Stimulated activated CD8-positive, alpha-beta memory T cell treated with anti-CD3 and anti-CD28 coated beads, Interleukin-4, amount 100 ng/mL, for 1 hour (primary cell): ENCODE results near the gene IGF1R.

Experiments
- DNase-seq, 2 donors: peaks; one replicate each; pipeline ENCODE4 v3.0.0-alpha.2; 2020; ENCODE audit warnings: low read depth in 2 of 2, low spot score in 1 of 2

IGF1R gene

DNA sequence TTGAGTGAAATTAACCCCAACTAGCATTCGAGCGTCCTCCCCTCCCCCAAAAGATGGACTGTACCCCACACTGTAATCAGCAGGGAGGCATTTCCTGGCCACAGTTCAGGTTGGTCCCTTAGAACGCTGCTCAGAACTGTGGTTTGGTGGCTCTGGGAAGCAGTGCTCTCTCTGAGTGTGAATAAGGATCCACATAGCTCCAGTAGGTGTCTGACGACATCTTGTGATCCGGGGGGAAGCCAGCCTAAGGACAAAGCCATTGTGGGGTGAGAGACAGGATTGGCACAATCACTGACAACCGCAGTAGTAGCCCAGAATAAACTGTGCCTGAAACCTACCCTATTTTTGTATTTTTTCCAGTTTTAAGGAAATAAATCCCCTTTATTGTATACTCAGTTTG is 125.3 kb downstream of the IGF1R start:
- no peak for DNase-seq

DNA sequence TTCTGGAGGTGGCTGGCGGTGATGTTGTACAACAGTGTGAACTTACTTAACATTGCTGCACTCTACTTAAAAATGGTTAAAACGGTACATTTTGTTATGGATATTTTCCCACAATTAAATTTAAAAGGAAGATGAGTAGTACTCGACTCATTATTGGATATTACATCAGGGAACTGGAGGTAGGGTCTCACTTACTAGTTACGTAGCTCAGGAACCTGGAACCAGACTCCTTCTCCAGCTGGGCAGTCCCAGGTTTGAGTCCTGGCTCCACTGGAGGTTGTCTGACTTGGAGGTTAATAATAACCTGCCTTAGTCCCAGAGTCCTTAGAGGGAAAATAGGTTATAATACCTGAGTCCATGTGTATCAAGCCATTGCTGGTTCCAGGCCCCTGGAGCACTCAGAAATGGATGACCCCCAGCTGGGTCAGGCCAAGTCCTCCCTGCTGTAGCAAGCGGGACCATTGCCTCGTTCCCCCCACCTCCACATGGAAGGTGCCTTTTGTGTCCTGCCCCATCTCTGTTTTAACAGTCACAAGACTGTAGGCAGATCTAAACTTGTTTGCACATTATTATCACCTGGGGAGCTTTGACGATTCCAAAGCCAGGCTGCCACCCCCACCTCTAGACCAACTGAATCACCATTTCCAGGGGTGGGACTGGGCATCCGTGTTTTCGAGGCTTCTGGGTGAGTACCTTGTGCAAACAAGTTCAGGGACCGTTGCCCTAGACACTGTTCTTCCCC is 126.6 kb downstream of the IGF1R start:
- DNase-seq = no peak

DNA sequence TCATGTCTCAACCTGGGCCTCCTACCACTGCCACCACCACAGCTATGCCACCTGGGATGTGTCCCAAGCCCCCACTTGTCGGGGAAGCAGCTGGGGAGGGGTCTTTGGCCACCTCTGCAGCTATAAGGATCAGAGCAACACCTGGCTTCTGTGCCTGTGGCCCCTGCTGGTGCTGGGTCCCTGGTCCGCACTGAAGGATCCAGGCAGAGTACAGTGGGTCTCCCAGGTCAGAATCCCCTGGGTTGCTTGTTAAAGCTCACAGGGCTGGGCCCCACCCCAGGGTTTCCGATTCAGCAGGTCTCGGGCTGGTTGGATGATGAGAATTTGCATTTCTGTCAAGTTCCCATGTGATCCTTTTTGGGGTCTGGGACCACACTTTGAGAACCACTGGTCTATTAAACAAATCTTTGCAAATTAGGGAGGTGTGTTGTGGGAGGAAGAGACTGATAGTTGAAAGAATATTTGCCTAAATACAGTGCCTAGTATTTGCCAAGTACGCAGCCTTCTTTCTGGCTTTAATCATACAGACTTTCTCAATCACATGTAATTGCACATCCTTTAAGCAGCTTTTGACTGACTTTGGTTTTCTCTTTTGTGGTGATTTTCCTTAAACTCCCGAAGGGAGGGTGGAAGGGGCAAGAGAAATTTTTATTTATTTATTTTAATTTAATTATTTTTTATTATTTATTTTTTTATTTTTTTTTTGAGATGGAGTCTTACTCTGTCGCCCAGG is 127.3 kb downstream of the IGF1R start:
- no peak for DNase-seq

DNA sequence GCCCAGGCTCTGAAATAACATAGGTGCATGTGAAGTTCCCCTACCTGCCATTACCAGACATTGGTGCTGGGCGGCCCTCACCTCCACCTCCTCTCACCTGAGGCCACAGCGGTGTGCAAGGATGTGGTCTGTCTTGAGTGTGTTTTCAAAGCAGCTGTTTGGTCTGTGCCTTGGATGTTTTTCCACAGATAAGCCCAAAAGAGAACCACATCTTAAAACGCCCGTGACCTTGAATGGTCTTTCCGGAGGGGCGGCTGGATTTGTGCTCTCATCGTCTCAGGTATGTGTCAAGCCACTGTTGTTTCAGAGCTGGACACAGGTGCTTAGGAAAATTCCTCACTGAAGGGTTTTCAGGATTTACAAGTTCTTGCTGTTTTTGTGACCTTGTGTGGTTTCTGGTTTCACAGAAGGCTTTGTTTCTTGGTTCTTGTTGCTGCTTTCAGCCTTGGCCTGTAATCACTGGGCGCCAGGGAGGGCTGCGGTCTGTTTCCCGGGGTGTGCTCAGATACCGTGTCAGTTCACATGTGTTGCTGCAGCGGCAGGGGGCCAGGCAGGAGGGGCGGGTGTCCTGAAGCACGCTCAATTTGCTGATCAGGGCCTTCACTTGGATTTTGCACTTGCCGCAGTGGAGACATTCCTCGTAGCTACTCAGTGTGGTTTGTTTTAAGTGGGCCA is 128.4 kb downstream of the IGF1R start:
- no peak for DNase-seq

DNA sequence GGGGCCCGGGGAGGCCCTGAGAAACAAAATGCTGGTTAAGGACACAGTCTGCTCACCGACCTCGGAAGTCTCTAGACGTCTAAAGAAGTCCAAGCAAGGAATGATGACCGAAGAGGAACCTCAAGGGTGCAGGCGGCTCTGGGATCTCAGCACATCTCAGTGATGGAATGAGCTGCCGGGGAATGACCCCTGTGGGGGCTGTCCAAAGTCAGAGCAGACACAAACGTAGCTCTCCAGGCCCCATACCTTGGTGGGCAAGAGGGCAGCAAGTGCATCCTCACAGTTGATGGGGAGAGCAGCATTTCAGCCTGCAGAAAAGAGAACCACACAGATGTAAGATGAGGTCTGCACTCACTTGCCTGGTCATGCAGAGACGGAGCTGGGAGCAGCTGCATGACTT is 129.1 kb downstream of the IGF1R start:
- DNase-seq = no peak

DNA sequence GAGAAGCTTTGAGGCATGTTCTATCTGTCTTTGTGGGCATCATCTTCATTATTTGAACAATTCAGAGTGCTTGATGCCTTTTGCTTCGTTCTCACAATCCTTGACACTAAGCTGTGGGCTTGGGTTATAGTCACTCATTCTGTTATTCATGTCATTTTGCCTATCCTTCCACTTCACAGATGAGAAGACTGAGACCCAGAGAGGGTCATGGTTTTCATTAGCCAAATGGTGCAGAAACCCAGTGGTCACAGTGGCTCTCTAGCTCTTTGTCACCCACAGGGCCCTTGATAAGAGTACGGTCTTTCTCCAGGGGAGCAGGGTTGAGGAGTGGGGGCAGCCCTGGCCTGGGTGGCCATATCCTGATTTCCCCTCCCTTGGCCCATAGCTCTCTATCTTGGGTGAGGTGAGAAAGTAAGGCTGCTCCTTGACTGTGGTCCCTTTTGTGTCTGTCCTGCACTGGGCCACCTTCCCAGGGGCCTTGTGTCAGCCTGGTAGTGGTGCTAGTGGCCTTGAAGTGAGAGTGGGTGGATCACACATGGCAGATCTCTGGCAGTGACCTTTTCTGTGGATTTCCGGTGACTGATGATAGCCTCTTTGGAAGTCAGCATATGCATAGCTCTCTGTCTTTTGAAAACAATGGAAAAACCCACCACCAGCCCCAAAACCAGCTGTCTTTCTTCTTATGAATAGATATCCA is 130.1 kb downstream of the IGF1R start:
- DNase-seq = no peak

DNA sequence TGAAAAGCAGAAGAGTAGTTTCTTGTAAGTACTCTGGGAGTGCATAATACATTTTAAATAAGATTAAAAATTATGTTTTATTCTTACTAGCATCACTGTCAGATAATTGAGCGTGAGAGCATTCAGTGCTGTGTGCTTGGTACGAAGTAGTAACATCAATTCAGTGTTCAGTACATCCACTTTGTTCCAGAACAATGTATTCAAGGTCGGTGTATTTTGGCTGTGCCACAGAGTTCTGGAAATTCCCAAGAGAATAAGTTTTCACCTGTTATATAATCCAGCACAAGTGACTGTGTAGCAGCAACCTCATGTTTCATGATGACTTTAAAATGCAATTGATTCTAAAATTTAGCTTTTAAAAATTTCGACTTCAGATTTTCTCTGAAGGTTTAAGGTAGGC is 130.6 kb downstream of the IGF1R start:
- DNase-seq = no peak

DNA sequence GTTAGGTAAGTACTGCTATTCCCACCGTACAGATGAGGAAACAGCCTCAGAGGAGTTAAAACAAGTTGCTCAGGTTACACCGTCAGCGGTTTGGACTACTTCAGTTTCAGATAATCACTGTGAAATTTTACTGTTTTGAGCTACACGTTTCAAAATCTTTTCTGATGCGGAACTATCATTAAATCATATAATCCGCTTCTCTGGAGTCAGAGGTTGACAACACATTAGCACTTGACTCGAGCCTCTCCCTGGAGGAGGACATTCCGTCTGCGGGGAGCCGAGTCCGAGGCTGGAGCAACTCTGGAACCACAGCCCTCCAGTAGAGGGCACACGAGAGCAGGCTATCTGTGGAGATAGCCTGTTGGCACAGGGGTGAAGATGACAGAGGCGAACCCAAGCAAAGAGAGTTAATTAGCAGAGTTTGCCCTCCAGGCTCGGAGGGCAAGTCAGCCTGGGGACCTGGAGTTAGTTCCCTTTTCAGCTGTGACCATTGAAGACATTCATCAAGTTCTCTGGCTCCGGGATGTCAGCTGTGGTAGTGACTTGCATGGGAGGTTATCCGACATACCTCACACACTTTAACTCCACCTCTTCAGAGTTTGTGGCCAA is 131.2 kb downstream of the IGF1R start:
- DNase-seq = peak; percentile 42 to 50

DNA sequence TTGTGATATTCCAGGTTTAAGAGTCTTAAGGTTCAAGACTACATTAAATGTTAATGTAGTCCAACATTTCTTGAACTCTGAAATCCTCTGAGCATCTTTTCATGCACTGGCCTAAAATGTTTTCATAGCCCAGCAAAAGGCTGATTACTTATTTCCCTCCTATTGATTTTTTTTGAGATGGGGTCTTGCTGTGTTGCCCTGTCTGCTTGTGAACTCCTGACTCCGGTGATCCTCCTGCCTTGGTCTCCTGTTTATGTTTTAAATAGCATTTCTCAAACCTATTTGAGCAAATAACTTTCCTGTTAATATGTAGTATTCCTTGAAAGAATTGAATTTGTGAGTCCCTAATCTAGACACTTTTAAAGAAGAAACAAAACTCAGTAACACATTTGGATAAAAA is 133.5 kb downstream of the IGF1R start:
- DNase-seq = no peak

DNA sequence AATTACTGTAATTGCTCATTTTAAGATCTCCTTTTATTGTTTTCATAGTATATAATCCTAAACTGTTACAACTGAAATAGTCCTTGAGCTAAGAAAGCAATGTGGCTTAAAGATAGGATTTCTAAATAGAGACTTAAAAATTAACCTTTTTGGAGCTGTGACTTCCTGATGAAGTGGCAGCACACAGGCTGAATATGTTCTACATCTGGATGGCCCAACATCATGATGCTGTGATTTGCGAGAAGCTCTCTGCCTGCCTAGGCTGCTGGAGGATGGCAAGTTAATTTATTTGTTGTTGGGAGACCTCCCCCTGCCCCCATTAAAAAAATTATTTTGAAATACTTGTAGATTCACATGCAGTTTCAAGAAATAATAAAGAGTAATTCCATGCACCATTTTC is 134.5 kb downstream of the IGF1R start:
- DNase-seq = no peak

DNA sequence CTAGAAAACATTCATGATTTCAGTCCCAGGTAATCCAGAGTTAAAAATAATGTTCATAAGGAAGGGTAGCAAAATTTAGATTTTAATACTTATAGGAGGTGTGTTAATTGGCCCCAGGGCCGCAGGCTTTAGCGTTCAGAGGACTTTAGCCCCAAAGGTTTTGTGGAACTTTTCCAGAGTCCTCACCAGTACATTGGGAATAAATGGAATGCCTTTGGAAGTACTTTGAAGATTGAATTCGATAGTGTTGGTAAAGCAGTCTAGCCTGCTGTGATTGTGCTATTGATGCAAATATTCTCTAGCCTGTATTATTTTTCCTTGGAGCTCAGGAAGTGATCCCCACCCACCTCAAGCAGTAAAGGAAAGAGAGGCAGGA is 137.1 kb downstream of the IGF1R start:
- no peak for DNase-seq

DNA sequence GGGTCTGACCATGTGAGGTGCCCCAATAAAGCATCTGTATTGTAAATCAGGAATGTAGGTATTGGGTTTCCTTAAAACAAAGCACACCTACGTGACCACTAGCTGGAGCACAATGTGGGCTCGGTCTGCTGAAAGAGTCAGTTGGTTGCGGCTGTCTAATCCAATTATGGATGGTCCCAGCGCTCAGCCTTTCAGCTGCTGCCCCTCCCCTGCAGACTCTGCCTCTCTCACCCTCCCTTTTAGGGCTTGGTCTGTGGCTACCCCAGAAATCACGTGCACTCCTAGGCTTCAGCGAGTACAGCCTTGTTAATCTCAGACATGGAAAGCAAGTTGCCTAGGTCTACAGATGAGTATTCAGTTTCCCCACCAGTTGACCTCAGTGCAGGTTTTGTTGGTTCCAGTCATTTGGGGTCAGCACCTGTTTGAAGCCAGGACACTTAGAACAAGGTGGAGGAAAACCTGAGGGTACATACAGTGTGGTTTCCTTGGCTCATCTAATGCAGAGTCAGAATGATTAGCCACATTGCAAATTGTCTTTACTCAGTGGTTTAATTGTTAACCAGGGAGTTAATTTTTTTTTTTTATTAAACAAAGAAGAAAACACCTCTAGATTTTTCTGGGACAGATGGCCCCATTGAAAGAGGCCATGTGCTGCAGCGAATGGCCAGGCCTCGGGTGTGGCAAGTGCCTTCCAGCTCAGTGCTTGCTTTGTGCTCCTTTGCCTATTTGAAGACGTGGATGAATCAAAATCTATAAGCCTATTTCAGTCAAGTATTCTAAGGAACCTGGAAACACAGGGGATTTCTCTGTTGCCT is 137.7 kb downstream of the IGF1R start:
- no peak for DNase-seq

DNA sequence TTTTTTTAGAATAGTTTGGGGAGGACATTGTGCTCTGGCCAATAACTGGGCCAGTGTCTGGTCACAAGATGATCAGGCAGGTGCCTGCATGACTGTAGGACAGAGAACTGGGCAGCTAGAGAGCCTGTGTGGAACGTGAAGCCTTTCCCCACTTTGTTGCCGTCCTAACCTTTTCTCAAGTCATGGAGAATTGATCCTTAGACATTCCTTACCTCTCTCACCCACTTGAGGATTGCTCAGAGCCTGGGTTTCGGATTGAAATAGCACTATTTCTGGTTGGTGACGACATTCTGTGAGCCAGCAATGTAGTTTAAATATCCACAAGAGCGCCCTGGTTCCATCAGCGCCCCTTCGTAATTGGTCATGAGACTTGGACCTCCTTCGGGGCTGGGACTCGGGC is 138.4 kb downstream of the IGF1R start:
- no peak for DNase-seq

DNA sequence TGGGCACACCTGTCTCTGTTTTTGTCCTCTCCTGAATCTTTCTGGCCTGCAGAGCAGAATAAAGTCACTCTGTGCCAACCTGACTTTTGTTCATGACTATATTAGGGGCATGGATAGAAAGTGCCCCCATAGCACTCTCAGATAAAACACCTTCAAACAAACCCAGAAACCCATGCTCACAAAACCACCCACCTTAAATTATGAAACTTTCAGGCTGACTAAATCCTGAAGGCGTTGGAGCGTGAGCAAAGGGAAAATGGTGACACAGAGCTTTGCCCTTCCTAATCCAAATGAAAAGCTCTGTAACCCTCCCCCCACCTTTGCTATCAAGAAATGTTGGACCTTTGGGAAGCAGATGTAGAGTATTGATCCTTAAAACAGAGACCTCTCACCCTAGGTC is 138.9 kb downstream of the IGF1R start:
- no peak for DNase-seq

DNA sequence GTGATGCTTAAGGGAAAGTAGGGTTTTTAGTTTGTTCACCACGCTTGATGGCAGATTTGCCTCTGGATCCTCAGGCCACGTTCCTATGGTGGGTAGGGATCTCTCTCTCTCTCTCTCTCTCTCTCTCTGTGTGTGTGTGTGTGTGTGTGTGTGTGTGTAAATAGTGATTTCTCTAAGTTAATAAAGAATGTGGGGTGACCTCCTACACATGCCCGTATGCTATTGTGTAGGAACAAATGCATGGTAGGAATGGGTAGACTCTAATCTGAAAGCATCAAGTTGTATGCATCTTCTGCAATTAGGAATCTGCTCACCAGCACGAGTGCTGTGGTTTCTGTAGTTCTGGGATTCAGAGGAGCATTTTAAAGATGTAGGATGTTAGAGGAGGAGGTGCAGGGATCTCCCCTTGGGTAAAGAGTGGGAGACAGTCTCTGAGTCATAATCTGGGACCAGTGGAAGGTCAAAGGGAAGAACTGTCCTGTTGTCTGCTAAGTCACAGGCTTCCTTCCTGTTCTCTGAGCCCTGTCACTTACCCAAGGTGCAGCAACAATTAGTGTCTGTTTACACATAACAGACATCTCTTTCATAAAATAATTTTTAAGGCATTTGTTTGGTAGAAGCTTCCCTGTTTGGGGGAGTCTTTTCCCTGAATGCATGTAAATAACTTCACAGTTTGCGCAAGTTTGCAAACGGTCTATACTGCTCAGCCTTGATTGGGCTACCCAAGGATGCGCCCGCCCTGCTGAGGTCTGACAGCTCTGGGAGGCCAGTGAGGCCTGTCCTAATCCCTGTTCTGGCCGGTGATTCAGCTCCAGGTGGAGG is 139.8 kb downstream of the IGF1R start:
- DNase-seq = no peak

DNA sequence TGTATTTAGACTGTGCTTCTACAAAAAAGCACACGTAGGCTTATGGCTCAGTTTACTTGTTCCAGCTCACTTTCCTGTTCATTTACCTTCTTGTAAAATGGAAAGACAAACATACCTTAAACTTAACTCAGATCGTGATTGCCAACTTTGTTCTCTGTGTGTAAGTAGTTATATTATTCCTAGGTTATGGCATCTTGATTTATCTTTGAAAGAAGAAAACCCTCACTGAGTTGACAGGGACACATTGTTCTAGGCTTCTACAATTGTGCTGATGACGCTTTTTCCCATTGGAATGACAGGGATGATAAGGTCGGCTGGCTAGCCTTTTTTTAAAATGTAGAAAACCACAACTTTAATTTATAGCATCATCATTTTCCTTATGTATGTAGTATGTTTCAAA is 140.7 kb downstream of the IGF1R start:
- DNase-seq = no peak

DNA sequence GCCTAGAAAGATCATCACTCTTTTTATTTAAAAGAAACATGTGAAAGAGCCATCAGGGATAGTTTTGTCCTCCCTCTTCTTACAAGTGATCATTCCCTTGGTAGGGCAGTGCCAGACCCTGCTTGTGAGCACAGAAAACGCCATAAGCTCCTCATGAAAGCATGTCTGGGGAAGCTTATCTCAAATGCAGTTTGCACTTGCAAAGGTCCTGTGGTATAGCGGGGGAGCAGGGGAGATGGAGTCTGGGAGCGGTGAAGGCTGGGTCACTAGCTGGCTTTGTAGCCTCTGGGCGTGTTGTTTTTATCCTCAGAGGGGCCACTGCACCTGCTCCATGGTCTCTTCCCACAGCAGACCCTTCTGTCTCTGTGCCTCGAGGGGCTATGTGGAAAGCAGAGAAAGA is 141.9 kb downstream of the IGF1R start:
- no peak for DNase-seq

DNA sequence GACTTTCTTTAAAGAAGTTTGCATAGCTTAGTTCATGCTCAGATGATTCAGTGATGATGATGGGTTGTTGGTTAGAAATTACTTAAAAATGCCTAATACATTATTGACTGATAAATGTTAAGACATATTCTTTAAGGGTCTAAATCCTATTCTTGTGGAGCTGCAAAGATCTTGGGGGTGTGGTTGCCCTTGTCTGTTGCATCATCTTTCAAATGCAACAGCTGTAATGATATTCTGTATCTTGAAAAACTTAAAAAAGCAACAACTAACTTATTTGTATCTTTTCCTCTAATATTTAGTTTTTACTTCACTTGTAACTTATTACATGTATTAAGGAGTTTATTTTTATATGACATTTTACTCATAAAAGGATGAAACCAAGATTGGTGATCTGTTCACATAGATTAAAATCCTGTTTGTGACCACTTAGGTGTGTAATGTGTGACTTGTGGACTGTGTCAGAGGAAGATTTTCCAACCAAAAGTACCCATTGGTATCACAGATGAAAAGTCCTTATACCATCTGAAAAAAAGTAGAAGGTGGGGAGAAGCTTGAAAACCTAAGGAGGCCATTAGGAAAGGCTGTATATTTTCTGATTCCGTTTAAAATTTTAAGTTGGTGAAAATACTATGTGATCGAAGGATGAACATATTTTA is 142.8 kb downstream of the IGF1R start:
- DNase-seq = no peak

DNA sequence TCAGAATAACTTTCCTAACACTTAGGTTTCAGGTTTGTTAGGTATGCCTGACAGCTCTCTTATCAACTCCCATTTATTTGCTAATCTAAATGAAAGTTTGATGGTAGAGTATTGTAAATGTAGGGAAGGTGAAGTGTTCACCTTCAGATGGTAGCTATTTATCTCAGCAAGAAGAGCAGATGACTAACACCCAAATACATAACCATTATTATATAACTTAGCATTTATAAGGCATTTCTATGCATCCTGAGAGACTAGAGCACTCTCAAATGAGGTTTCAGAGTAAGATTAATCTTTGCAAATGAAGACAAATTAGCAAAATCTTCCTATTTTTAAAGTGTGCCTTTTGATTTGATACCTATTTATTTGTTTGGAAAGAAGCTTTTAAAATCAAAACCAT is 143.8 kb downstream of the IGF1R start:
- no peak for DNase-seq
